ENCODE measurements around the gene ZFP37.
A peak's percentile ranks its signal among the peaks of the same experiment; 100 is the strongest.
"Not testable (repeated sequence)": the region's sequence is repeated elsewhere in the genome, so short reads cannot be mapped to it uniquely, and the experiment has no call there.

The ZFP37 gene

DNA sequence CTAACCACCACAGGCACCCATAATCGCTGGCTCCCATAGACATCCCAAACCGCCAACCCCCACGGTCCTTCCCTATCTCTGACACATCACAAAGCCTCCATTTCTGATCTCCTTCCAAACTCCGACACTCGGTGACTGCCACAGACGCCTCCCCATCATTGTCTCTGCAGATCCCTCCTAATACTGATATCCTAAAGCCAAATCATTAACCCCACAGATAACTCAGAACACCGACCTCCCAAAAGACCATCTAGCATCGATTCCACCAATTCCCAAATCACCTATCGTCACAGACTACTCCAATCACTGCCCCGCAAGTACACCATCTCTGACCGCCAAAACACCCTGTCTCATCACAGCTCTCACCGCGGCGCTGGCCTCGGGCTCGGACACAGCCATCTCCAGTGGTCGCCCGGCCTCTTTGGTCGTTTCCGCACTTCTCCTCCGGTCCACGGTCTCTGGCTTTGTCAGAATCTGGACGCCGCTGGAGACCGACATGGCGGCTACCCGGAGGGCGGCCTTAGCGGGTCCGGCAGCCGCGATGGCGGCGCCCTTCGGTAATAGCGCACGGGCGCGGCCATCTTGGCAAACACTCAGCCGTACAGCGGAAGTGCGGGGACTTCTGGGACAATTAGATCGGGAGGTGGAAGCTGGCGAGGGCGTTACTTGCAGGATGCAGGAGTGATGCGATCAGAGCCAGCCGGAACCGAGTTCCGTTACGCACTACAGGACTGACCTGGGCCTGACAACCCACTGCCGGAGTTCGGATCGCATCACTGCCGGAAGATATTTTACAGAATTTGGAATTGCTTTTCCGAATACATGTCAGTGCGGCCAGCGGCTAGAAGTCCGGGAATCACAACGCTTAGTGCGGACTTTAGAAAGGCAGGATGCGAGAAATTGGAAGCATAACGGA is at the start of gene ZFP37:
Gene ZFP37 (minus strand): TSS at position 534 of the 916 bp plus-strand sequence. CDS start 36 bp downstream, at position 498.
- H3K4me3 ChIP-seq (ENCODE audit: low read depth, low read length) = peak within 1 kb of the TSS; percentile 93

DNA sequence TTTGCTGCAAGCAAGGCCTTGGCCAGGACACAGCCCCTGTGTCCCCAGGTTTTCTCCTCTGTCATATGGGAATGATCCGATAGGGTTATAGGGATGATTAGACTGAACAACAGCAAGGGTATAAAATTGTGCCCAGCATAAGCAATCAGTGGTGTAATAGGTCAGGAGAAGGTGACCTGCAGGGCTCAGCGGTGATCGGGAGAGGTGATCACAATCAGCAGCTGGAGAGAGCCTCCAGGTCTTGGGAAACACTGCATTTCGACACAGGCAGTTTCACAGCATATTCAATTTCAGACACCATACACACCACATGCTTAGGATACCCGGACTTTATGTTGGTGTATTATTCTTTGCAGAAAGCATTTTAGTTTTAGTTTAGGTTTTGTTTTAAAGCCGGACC is 48.8 kb upstream of the ZFP37 start:
- H3K4me3 ChIP-seq (ENCODE audit: low read depth, low read length) = not testable (repeated sequence)

DNA sequence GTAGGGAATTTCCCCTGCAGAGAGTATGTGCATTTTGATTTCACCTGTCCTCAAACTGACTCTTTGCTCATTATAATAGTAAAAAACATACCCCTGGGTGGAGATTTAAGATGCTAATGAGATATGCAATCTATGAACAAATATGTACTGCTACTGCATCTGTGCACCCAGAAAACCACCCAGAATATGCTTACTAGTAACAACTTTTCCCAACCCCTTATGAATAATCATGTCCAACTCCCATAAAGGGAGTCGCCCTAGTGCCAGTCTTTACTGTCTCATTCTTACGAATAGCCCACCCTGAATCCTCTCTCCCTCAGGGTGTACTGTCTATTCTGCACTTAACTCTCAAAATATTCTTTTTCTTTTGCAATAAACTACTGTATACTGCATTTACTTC is 39.0 kb upstream of the ZFP37 start:
- no peak overlapping the region for H3K4me3 ChIP-seq (ENCODE audit: low read depth, low read length)

DNA sequence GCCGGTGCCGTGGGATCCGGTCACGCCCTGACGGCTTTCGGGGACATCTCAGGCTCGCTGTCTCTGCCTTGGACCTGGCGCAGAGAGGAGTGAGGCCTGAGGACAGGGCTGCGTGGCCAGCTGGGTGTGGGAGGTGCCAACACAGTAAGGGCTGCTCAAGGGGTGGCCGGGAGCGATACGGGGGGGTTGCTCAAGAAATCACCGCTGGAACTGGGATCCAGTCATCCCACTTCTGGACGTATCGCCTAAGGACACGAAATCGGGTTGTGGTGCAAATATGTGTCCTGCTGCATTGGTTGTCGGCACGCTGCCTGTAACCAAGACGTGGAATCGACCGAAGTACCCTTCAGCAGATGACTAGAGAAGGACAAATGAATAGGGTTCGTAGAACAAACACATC is 33.4 kb upstream of the ZFP37 start:
- H3K4me3 ChIP-seq (ENCODE audit: low read depth, low read length) = not testable (repeated sequence)

DNA sequence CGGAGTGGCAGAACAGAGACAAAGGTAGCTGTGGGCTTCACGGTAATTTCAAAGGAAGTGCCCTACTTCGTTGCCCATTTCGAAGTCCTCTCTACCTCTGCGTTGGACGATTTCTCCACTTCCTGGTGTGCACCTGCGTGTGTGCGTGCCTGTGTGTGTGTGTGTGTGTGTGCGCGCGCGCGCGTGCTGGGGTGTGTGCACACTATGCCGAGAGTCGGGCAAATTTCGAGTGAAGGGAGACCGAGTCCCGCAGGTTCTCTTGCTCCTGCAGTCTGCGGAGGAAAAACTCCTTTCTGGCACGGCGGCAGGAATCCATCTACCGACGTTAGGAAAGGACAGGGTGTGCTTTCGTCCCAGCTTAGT is 32.6 kb upstream of the ZFP37 start:
- H3K4me3 ChIP-seq (ENCODE audit: low read depth, low read length) = not testable (repeated sequence)

DNA sequence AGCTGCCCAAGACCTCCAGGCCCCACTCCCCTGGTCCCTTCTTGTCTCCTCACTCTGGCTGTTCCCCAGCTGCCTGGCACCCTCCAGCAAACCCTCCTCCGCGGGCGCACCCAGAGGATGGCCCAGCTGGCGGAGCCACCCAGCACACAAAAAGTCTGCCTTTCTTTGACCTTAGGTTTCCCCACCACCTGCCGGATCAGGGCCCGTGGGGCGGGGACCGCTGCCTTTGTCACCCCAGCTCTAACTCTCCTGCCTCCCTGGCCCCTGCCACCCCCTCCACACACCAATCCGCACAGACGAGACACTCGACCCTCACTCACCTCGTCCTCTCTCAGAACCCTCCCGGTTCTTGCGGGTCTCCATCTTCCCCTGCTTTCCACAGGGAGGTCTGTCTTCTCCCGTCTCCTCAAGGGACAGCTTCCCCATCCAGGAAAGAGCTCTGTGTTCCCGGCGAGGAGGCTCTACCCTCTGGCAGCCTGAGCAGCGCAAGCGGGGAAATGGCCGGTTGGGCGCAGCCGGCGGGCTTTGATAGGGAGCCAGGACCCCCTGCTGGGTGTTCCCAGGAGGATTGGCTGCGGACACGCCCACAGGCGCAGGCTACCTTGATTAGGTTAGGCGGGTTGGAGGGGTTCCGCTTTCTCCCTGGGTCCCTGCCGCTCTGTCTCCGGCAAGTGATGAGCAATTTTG is 32.1 kb upstream of the ZFP37 start:
- not testable (repeated sequence) for H3K4me3 ChIP-seq (ENCODE audit: low read depth, low read length)

DNA sequence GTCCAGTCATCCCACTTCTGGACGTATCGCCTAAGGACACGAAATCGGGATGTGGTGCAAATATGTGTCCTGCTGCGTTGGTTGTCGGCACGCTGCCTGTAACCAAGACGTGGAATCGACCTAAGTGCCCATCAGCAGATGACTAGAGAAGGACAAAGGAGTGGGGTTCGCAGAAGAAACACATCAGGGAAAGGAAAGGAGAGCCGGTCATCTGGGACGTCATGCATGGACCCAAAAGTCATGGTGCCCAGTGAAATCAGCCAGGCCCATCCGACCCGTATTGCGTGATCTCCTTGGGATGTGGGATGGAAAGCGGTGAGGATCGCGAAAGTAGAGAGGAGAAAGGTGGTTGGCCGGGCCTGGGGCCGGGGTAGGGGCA is 6.4 kb upstream of the ZFP37 start:
- H3K4me3 ChIP-seq (ENCODE audit: low read depth, low read length) = not testable (repeated sequence)

DNA sequence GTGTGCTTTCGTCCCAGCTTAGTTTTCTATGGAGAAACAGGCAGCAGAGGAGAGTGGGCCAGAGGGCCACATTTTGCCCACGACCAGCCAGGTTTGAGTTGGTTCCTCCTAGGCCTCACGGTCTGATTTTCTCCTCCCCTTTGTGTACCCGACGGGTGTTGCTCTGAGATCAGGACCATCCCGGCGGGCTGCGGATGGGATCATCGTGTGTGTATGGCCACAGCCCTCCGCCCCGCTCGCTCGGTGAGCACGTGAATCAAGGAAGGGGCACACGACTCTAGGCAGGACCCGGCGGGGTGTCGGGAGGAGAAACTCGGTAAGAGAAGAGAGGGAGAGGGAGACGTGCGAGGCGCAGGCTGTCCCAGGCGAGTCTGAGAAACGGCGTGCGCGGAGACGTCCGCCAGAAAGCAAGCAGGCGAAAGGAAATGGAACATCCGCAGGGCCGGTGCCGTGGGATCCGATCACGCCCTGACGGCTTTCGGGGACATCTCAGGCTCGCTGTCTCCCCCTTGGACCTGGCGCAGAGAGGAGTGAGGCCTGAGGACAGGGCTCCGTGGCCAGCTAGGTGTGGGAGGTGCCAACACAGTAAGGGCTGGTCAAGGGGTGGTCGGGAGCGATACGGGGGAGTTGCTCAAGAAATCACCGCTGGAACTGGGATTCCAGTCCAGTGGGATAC is 5.9 kb upstream of the ZFP37 start:
- not testable (repeated sequence) for H3K4me3 ChIP-seq (ENCODE audit: low read depth, low read length)

DNA sequence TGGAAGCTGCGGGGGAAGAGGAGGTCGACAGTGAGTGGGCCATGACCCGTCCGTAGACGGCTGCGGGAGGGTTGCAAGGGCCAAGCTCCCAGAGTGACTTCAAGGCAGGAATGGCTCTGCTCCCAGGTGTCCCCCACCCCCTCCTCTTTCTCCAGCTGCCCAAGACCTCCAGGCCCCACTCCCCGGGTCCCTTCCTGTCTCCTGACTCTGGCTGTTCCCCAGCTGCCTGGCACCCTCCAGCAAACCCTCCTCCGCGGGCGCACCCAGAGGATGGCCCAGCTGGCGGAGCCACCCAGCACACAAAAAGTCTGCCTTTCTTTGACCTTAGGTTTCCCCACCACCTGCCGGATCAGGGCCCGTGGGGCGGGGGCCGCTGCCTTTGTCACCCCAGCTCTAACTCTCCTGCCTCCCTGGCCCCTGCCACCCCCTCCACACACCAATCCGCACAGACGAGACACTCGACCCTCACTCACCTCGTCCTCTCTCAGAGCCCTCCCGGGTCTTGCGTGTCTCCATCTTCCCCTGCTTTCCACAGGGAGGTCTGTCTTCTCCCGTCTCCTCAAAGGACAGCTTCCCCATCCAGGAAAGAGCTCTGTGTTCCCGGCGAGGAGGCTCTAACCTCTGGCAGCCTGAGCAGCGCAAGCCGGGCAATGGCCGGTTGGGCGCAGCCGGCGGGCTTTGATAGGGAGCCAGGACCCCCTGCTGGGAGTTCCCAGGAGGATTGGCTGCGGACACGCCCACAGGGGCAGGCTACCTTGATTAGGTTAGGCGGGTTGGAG is 4.7 kb upstream of the ZFP37 start:
- not testable (repeated sequence) for H3K4me3 ChIP-seq (ENCODE audit: low read depth, low read length)

DNA sequence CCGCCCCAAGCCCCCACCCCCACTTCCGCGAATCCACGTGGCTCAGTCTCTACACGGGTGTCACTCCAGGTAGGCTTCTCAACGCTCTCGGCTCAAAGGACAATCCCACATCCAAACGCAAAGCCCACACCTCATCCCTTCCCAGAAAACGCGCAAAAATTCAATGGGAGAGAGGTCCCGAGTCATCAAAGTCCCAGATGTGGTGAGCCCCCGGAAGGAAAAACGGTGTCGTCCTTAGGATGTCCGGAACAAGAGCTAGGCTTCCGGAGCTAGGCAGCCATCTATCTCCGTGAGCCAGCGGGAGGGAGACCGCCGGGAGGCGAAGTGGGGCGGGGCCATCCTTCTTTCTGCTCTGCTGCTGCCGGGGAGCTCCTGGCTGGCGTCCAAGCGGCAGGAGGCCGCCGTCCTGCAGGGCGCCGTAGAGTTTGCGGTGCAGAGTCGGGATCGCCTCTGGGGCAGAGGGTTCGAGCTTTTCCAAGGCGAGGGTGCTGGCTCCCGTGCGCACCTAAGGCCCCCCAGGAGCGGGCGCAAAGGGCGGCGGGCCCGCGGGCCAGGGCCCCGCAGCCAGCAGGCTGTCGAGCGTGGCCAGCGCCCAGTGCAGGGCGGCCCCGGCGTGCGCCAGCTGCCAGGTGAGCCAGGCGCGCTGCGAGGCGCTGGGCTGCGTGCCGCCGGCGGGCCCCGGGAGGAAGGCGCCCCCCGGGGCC is 3.2 kb upstream of the ZFP37 start:
- H3K4me3 ChIP-seq (ENCODE audit: low read depth, low read length) = not testable (repeated sequence)

DNA sequence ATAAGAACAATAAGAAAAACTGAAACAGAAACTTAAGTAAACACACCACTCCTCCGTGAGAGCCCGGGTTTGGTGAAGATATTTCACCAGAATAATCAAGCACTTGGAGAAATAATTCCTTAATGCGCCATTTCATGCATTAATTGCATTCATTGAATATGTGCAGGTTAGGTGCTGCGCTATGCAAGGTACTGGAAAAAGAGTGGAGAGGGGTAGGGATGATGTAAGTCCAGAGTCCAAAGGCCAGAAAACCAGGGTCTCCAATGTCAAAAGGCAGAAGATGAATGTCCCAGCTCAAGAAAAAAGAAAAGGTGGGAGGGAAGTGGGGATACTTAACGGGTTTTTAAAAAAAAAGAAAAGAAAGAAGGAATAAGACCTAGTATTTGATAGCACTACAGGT is 669 bp upstream of the ZFP37 start:
- H3K4me3 ChIP-seq (ENCODE audit: low read depth, low read length) = peak overlapping the region; percentile 93

DNA sequence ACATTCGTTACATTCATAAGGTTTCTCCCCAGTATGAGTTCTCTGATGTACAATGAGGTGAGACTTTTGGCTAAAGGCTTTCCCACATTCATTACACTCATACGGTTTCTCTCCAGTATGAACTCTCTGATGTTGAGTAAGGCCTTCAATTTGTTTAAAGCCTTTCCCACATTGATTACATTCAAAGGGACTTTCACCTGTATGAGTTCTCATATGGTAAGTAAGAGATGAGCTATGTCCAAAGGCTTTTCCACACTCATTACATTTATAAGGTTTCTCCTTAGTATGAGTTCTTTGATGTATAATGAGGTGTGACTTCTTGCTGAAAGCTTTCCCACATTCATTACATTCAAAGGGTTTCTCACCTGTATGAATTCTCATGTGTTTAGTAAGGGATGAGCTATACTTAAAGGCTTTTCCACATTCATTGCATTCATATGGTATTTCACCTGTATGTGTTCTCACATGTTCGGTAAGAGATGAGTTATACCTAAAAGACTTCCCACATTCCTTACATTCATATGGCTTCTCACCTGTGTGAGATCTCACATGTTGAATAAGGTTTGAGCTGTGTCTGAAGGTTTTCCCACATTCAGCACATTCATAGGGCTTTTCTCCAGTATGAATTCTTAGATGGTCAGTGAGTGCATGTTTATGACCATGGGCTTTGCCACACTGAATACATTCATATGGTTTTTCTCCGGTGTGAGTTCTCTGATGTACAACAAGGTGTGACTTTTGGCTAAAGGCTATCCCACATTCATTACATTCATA is 13.5 kb downstream of the ZFP37 start:
- H3K4me3 ChIP-seq (ENCODE audit: low read depth, low read length) = no peak overlapping the region

DNA sequence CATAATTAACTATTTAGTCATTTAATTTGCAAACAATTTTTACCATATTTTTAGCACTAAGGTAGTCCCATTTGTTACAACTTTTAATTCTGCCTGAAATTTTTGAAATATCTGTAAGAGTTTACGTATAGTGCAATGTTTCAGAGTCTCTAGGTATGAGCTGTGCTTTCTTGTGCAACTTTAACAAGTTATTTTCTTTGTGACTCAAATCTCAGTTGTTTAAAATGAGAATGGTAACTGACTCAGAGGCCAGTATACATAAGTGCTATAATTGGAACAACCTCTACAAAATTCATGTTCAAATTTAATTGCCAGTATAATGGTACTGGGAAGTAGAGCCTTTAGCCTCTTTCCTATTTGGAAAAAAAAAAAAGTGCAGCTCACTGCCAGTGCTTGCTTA is 30.3 kb downstream of the ZFP37 start:
- H3K4me3 ChIP-seq (ENCODE audit: low read depth, low read length) = no peak overlapping the region

DNA sequence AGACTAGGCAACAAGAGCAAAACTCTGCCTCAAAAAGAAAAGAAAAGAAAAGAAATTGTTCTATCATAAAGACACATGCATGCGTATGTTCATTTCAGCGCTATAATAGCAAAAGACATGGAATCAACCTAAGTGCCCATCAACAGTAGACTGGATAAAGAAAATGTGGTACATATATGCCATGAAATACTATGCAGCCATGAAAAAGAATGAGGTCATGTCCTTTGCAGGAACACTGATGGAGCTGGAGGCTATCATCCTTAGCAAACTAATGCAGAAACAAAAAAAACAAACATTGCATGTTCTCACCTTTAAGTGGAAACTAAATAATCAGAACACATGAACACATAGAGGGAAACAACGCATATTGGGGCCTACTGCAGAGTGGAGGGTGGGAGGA is 38.3 kb downstream of the ZFP37 start:
- H3K4me3 ChIP-seq (ENCODE audit: low read depth, low read length) = no peak overlapping the region

DNA sequence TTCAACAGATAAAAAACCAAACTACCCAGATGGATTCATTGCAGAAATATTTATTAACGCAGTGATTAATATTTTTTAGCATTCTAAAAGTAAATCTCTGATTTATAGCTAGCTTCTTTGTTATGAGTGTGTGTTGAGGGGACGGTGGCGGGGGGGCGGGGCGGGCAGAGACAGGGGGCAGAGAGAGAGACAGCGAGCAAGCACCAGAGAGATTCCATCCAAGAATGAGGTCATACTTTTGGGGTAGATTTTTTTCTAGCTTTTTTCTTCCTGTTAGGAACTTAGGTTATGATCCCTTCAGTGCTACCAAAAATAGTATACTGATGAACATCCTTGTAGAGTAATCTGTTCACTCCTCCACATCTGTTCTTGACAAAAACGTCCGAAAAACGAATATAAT is 44.0 kb downstream of the ZFP37 start:
- H3K4me3 ChIP-seq (ENCODE audit: low read depth, low read length) = peak overlapping the region; percentile 58

DNA sequence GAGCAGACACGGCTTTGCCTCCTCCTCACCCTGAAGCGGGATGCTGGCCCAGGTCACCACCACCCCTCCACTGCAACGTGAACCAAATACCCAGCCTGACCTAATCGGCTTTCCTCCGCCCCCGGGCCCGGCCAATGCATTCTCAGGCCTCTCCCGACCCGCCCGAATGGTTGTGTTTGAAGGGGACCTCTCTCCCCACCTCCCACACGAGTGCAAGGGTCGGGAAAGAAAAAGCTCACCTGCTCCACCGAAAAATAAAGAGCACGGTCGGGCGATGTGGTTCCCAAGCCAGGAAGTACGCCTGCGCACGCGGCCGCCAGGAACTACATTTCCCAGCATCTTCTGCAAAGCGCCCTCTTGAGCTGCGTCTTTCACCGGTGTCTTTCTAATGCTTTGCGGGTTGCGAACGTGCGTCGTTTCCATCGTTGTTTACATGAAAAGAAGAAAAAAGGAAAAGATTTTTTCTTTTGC is 44.6 kb downstream of the ZFP37 start, which contains the start of gene ZNF883:
Gene ZNF883 (minus strand): TSS at position 282 of the 471 bp plus-strand sequence.
- peak within 1 kb of the TSS; percentile 58 for H3K4me3 ChIP-seq (ENCODE audit: low read depth, low read length)

DNA sequence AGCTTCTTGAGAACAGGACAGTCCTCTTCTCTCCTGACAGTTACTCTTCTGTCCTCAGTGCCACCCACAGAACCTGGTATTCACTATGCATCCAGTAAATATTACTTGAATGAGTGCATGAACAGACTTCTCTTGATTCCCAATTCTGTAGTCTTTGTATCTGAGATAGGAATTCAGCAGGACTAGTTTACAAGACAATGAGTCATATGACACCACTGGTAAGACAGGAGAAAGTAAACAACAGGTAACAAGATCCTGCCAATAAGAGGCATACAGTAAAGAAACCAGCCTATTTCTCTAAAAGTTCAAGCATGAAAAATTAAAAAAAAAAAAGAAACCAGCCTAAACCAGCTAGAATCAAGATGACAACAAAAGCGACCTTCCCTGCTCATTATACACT is 50.7 kb downstream of the ZFP37 start:
- H3K4me3 ChIP-seq (ENCODE audit: low read depth, low read length) = no peak overlapping the region

DNA sequence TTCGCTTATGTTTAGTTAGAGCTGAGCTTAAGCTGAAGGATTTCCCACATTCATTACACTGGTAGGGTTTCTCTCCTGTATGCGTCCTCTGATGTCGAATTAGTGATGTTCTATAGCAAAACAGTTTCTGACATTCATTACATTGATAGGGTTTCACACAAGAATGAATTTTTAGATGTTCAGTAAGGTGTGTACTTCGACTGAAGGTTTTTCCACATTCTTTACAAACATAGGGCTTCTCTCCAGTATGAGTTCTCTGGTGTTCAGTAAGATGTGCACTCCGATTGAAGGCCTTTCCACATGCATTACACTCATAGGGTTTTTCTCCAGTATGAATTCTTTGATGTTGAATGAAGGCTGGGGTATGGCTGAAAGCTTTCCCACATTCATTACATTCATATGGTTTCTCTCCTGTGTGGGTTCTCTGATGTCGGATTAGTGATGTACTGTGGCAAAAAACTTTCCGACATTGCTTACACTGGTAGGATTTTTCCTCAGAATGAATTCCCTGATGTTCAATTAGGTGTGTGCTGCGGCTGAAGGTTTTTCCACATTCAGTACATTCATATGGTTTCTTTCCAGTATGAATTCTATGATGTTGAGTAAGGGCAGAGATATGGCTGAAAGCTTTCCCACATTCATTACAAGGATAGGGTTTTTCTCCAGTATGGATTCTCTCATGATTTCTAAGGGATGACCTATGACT is 59.1 kb downstream of the ZFP37 start:
- H3K4me3 ChIP-seq (ENCODE audit: low read depth, low read length) = no peak overlapping the region

Measured in iPS-11a (cell line).